Lower leg skin (tissue), 4 donors: ENCODE measurements around the gene ALX3. TPM values are rescaled to one million over a fixed set of nuclear protein-coding genes. Genes with fewer than 3 reads are reported as not detected.

Experiments
- DNase-seq, 2 donors: peaks; one replicate each; pipeline ENCODE4 v3.0.0-alpha.2; 2019; ENCODE audit warnings: low spot score in 2 of 2
- H3K4me3 ChIP-seq: fragments of 200-600 bp; sonication (generic); 2 replicates; pipeline ENCODE4 v1.5.1; 2017; ENCODE audit warnings: mild to moderate bottlenecking, low read depth; ENCODE audit not compliant: poor library complexity, severe bottlenecking
- CTCF ChIP-seq, 3 donors: fragments of 450-650 bp; IDR thresholded peaks; one replicate each; pipeline ENCODE4 v1.5.1; 2016; ENCODE audit warnings: antibody characterized with exemption in 3 of 3, mild to moderate bottlenecking in 3 of 3, moderate library complexity in 2 of 3
- POLR2A ChIP-seq, 2 donors: fragments of 450-650 bp; IDR thresholded peaks; one replicate each; pipeline ENCODE4 v1.6.1; 2016 to 2017; ENCODE audit warnings: antibody characterized with exemption in 2 of 2, mild to moderate bottlenecking in 1 of 2, moderate library complexity in 1 of 2
- WGBS, 2 donors: methylation state at CpG; one replicate each; pipeline ENCODE4 v1.1.5; 2018; 5-methylcytosine and 5-hydroxymethylcytosine counted together
- intact Hi-C: fragments of 100-400 bp; cut with DNase I; formaldehyde crosslinking; loops from one replicate; pipeline ENCODE4 v1.15.0; 2023; ENCODE audit warnings: low total_unique reads
- total RNA-seq, 4 donors: library from RNA; depleted of rRNA; stranded (reverse); fragments of >200 nt; gene quantifications; one replicate each; pipeline ENCODE4 v1.1.0, GENCODE V29; 2016

Gene ALX3
- total RNA-seq, 4 donors from 2014 or later = 0.52 TPM; not detected in 3

DNA sequence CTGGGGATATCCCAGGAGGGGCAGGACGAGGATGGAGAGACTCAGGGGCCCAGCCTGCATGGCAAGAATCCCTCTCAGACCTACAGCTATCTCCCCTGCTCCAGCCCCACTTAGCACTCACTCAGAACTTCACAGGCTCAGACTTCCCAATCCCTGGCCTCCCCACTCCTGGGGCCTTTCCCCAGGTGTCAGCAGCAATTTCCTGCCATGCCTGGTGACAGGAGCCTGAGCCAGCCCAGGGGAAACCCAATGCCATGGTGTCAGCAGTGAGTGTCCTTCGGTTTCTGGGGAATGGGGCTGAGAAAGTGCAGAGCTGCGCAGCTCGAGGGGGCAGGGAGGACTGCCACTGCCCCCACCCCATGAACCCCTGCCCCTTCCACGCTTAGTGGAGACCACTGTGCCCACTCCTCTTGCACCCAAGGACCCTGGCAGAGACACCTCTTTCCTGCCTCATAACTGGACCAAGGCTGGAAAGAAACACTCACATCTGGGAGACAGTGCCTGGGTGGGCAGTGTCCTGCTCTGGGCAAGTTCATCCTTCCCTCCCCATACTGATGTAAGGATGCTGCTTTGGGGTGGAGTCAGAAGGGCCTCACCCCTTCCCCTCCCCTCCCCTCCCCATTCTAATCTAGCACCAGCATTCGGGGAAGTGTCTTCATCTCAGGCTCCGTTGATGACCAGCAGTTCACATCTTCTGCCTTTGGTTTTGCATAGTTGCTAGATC is 24.6 kb upstream of the ALX3 start:
- 59 to 67% methylated on average over 7 of the region's 7 CpGs for WGBS, 2 donors
- intact Hi-C loops = no loop called here
- no peak overlapping the region for H3K4me3 ChIP-seq

GRCh38 chr1:110092991-110093390 is 22.5 kb upstream of the ALX3 start:
- H3K4me3 ChIP-seq = no peak overlapping the region
- intact Hi-C loops = no loop called here
- 59 to 61% methylated on average over 2 of the region's 2 CpGs for WGBS, 2 donors
- DNase-seq = no peak
- TF ChIP-seq POLR2A (IDR thresholded peaks at IDR 0.05) = no peak
- no peak for TF ChIP-seq CTCF (IDR thresholded peaks at IDR 0.05)

More for the DNA sequence above, 24.6 kb upstream of the ALX3 start:
- DNase-seq = no peak
- TF ChIP-seq POLR2A (IDR thresholded peaks at IDR 0.05) (no peak), CTCF (IDR thresholded peaks at IDR 0.05) (no peak)

DNA sequence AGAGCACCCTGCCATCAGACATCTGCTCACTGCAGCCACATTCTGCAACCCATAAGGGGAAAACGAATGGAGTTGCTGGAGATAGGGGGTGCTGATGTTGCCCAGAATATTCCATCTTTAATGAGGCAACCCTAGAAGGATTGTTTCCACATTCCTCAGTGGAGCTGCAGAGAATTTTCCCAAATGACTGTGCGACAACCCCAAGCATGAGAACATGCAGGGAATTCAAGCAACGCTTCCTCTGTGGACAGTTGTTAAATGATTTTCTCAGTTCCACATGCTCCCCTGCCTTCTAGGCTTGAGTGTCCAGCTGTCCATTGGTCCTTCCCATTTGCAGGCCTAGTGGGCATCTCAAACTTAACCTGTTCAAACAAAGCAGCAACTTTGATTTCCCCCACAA is 21.3 kb upstream of the ALX3 start:
- WGBS, 2 donors = 72% methylated on average over 3 of the region's 3 CpGs
- TF ChIP-seq CTCF (IDR thresholded peaks at IDR 0.05) = no peak
- TF ChIP-seq POLR2A (IDR thresholded peaks at IDR 0.05) = no peak
- intact Hi-C loops = no loop called here
- no peak for DNase-seq
- no peak overlapping the region for H3K4me3 ChIP-seq

- intact Hi-C loops = no loop called here
- no peak overlapping the region for H3K4me3 ChIP-seq
- DNase-seq = no peak
- TF ChIP-seq POLR2A (IDR thresholded peaks at IDR 0.05) (no peak), CTCF (IDR thresholded peaks at IDR 0.05) (no peak)
- 77 to 78% methylated on average over 2 of the region's 2 CpGs for WGBS, 2 donors
Measured at GRCh38 chr1:110091381-110091780, 20.9 kb upstream of the ALX3 start.

DNA sequence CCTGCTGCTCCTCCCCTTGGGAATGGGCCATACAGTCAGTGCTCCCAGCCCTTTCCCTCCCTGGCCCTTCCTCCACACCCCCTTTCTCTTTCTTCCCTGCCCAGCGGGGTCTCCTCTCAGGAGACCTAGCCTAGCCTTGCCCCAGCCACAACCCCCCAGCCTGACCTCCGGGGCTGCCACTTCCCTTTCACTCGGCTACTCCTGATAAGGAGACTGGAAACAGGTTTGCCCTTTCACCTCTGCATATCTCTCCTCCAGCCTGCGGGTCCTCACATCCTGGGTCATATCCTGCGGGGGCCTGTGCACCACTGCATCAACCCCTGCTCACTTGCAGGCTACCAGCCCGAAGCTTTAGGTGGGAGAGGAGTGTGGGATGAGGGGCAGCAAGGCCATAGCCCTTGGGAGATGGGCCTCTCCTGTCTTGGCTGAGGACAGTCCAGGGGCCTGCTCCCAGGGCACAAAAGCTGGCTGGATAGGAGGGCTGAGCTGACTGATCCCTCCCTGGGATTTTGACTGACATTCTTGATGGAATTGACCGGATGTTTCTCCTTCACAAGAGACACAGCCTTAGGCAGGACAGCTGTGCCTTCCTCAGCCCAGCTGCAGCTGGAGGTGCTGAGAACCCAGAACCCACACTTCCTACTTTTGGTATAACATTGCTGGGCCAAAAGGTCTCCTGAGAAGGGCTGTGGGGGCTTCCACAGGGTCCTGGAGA is 19.2 kb upstream of the ALX3 start:
- H3K4me3 ChIP-seq = no peak overlapping the region
- no peak for TF ChIP-seq CTCF (IDR thresholded peaks at IDR 0.05)
- no peak for TF ChIP-seq POLR2A (IDR thresholded peaks at IDR 0.05)
- WGBS, 2 donors = 72 to 79% methylated on average over 7 of the region's 7 CpGs
- intact Hi-C loops = no loop called here
- no peak for DNase-seq
